Vagina (tissue), 2 donors: ENCODE measurements around the gene RAB22A. TPM values are rescaled to one million over a fixed set of nuclear protein-coding genes. Genes with fewer than 3 reads are reported as not detected.

Experiments
- DNase-seq, 2 donors: peaks; one replicate each; pipeline ENCODE4 v3.0.0-alpha.2; 2017; ENCODE audit errors: extremely low spot score in 2 of 2
- H3K27ac ChIP-seq: fragments of 200-600 bp; sonication (generic); one replicate; pipeline ENCODE4 v1.5.1; 2019
- H3K27me3 ChIP-seq: fragments of 200-600 bp; sonication (generic); one replicate; pipeline ENCODE4 v1.5.1; 2019
- H3K36me3 ChIP-seq, 2 donors: fragments of 200-600 bp; sonication (generic); one replicate each; pipeline ENCODE4 v1.5.1; 2017 to 2019
- H3K4me1 ChIP-seq: fragments of 200-600 bp; sonication (generic); one replicate; pipeline ENCODE4 v1.5.1; 2019
- H3K4me3 ChIP-seq, 2 donors: fragments of 200-600 bp; sonication (generic); 1 replicate in 1 of 2; 2 replicates in 1 of 2; pipeline ENCODE4 v1.5.1; 2016 to 2019
- H3K9me3 ChIP-seq: fragments of 200-600 bp; sonication (generic); one replicate; pipeline ENCODE4 v1.5.1; 2019
- POLR2A ChIP-seq, 2 donors: fragments of 450-650 bp; IDR thresholded peaks; one replicate each; pipeline ENCODE4 v1.6.1; 2017; ENCODE audit warnings: antibody characterized with exemption in 2 of 2, mild to moderate bottlenecking in 2 of 2, moderate library complexity in 2 of 2
- POLR2AphosphoS5 ChIP-seq, 2 donors: sonication (generic); formaldehyde crosslinking; IDR thresholded peaks; one replicate each; pipeline ENCODE4 v1.9.0; 2017; ENCODE audit warnings: antibody characterized with exemption in 2 of 2, mild to moderate bottlenecking in 2 of 2, low read depth in 1 of 2; ENCODE audit not compliant: insufficient read depth in 1 of 2
- intact Hi-C: fragments of 100-400 bp; cut with DNase I; formaldehyde crosslinking; loops from one replicate; pipeline ENCODE4 v1.15.1; 2023
- total RNA-seq: library from RNA; depleted of rRNA; stranded (reverse); fragments of >200 nt; gene quantifications from one replicate; pipeline ENCODE4 v1.2.3, GENCODE V29; 2016
- TF ChIP-seq, protein P1 (sequence below), 3 experiments: fragments of 450-650 bp in 2 of 3; fragments of 200-600 bp in 1 of 3; sonication (generic) in 1 of 3; IDR thresholded peaks; one replicate each; pipeline ENCODE4 v1.5.1; 2017 to 2019; ENCODE audit warnings: antibody characterized with exemption in 3 of 3, mild to moderate bottlenecking in 2 of 3, moderate library complexity in 2 of 3

RAB22A gene
- total RNA-seq, 1 donor from 2014 or later: 15.2 TPM

DNA sequence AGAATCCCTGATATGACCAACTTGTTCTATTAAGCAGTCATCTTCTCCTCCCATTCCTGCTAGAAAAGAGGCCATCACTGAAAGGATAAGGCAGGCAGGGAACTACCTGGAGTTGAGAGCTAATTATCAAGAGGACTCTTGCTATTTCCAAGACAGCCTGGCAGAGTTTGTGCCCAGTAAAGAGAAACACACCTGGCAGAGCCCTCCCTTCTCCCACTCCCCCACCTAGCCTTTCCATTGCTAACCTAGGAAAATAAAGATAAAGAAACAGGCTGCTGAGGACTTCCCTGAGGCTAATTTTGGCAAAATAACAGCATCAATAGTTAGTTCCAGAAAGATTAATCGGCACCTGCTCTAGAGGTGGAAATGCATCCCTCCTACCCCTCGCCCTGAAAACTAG lies 20.4 kb upstream of the RAB22A start:
- intact Hi-C loops: no loop called here
- TF ChIP-seq POLR2A (IDR thresholded peaks at IDR 0.05) (no peak), POLR2AphosphoS5 (IDR thresholded peaks at IDR 0.05; ENCODE audit: insufficient read depth in 1 of 2, low read depth in 1 of 2) (no peak)
- TF ChIP-seq, protein P1, sequence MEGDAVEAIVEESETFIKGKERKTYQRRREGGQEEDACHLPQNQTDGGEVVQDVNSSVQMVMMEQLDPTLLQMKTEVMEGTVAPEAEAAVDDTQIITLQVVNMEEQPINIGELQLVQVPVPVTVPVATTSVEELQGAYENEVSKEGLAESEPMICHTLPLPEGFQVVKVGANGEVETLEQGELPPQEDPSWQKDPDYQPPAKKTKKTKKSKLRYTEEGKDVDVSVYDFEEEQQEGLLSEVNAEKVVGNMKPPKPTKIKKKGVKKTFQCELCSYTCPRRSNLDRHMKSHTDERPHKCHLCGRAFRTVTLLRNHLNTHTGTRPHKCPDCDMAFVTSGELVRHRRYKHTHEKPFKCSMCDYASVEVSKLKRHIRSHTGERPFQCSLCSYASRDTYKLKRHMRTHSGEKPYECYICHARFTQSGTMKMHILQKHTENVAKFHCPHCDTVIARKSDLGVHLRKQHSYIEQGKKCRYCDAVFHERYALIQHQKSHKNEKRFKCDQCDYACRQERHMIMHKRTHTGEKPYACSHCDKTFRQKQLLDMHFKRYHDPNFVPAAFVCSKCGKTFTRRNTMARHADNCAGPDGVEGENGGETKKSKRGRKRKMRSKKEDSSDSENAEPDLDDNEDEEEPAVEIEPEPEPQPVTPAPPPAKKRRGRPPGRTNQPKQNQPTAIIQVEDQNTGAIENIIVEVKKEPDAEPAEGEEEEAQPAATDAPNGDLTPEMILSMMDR (IDR thresholded peaks at IDR 0.05): no peak
- Histone ChIP-seq H3K4me1 (no peaks in the 10 kb centered on the region), H3K9me3 (no peaks in the 10 kb centered on the region), H3K27ac (no peak overlapping the region), H3K36me3 (peaks cover 0 to 5% of the 10 kb centered on the region in 2 donors), H3K27me3 (no peaks in the 10 kb centered on the region), H3K4me3 (no peak overlapping the region)
- no peak for DNase-seq

DNA sequence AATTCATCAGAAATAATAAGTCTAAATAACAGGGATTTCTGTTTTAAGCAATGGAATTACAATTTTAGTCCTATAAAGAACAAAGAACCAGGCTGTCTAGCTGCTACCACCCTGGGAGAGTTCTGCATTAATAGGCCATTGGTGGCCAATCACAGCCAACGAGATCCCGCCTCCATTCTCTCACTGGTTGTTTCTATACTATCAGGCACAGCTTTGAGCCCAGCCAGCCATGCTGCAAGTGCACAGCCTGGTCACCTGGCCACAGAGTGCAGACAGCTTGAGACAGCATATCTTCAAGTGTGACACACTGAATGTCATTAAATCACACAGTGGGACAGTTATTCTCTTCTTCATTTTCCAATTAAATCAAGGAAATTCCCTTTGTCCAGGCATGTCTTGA lies 16.1 kb upstream of the RAB22A start:
- Histone ChIP-seq H3K9me3 (no peaks in the 10 kb centered on the region), H3K27ac (no peak overlapping the region), H3K4me1 (peaks cover 5% of the 10 kb centered on the region), H3K27me3 (no peaks in the 10 kb centered on the region), H3K36me3 (no peaks in the 10 kb centered on the region), H3K4me3 (no peak overlapping the region)
- TF ChIP-seq POLR2AphosphoS5 (IDR thresholded peaks at IDR 0.05; ENCODE audit: insufficient read depth in 1 of 2, low read depth in 1 of 2) (no peak), POLR2A (IDR thresholded peaks at IDR 0.05) (no peak)
- intact Hi-C loops: no loop called here
- no peak for DNase-seq

DNA sequence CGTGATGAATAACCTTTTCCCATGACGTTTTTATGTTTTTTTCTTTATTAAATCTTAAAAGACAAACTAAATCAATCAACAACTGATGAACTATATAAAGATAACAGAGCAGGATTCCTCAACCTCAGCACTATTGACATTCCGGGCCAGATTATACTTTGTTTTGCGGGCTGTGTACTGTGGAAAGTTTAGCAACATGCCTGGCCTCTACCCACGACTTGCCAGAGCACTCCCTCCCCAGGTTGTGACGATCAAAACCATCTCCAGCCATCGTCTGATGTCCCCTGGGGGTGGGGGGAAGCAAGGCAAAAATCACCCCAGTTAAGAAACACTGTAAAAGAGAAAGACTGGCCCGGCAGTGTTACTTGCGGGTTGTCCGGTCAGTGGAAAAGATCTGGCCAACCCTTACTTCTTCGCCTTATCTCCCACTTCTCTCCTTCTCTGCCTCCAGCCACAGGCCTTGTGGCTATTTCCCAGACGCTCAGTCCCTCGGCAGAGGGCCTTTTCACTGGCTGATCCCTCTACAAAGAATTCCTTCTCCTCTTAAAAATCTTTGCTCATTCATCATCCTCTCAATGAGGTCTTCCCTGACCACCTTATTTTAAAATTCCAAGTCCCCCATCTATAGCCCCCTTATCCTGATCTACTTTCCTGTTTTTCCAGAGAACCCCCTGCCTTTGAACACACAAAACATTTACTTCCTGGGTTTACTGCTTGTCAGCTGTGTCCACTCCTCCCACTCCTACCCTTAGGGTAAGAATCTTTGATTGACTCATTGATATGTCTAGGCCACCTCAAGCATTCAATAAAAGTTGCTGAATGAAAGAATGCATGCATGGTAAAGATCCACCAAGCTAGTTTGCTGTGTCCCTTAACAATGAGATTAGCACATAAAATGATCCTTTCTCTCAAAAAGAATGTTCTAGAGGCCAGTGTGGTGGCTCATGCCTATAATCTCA lies 14.7 kb upstream of the RAB22A start:
- no peak for DNase-seq
- Histone ChIP-seq H3K4me3 (no peak overlapping the region), H3K36me3 (no peaks in the 10 kb centered on the region), H3K27me3 (no peaks in the 10 kb centered on the region), H3K4me1 (peaks cover 5% of the 10 kb centered on the region), H3K27ac (no peak overlapping the region), H3K9me3 (no peaks in the 10 kb centered on the region)
- intact Hi-C loops: no loop called here
- no peak for TF ChIP-seq POLR2A (IDR thresholded peaks at IDR 0.05)
- no peak for TF ChIP-seq POLR2AphosphoS5 (IDR thresholded peaks at IDR 0.05; ENCODE audit: insufficient read depth in 1 of 2, low read depth in 1 of 2)
- TF ChIP-seq, protein P1 (IDR thresholded peaks at IDR 0.05): no peak

DNA sequence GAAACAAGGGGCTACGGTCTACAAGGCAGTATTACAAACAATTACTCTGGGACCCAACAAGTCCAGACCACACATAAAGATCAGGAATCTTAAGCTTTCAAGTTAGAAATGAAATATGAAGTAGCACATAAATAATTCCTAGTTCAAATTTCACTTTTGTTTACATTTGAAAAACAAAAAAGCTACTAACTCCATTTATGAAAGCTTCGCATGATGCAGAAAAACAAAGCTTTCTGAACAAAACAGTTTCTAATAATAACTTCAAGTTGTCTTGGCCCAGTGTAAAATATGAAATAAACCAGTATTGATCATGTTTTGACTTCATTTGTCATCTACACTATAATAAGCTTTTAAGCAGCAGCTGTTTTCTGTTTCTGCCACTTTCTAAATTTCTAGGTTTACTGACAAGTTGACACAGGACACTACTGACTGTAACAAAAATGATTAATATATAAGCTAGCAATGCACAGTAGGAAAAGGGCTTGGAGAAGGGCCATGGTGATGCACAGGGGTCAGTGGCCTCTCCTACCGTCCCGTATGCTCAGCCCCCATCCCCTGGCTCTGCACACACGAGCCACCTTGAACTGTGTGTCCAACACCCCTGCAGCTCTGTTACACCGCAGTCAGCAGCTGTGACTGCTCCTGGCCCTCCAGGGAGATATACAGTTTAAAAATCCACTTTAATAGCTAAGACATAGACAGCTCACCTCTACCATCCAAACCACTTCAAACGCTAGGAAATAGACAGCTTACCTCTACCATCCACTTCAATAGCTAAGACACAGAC lies 13.3 kb upstream of the RAB22A start:
- Histone ChIP-seq H3K4me3 (no peak overlapping the region), H3K27me3 (no peaks in the 10 kb centered on the region)
- intact Hi-C loops: no loop called here

DNA sequence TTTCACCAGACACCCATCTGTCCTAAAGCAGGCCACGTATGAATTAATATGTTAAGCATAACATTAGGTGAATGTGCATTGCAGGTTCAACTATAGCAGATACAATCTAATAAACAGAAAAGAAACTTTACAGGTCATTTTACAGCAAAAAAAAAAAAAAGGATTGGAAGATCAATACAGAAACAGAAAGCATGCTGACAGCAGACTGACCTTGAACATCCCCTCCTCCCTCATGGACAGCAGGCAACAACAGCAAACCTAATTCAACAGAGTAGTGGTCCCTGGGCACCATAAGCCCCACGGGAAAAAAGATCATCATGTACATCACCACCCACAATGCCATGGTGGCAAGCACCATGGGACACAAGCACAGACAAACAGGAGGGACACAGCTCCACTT lies 12.1 kb upstream of the RAB22A start:
- DNase-seq: no peak
- H3K4me3 ChIP-seq: no peak overlapping the region
- peaks cover 5% of the 10 kb centered on the region for H3K4me1 ChIP-seq
- H3K36me3 ChIP-seq: no peaks in the 10 kb centered on the region
- H3K27ac ChIP-seq: no peak overlapping the region
- no peaks in the 10 kb centered on the region for H3K9me3 ChIP-seq
- TF ChIP-seq POLR2A (IDR thresholded peaks at IDR 0.05) (no peak), POLR2AphosphoS5 (IDR thresholded peaks at IDR 0.05; ENCODE audit: insufficient read depth in 1 of 2, low read depth in 1 of 2) (no peak)
- TF ChIP-seq, protein P1 (IDR thresholded peaks at IDR 0.05): no peak
- H3K27me3 ChIP-seq: no peaks in the 10 kb centered on the region
- intact Hi-C loops: no loop called here

More for the DNA sequence above, 13.3 kb upstream of the RAB22A start:
- no peak overlapping the region for H3K27ac ChIP-seq
- TF ChIP-seq POLR2AphosphoS5 (IDR thresholded peaks at IDR 0.05; ENCODE audit: insufficient read depth in 1 of 2, low read depth in 1 of 2) (no peak), POLR2A (IDR thresholded peaks at IDR 0.05) (no peak)
- TF ChIP-seq, protein P1 (IDR thresholded peaks at IDR 0.05): no peak
- no peaks in the 10 kb centered on the region for H3K9me3 ChIP-seq
- H3K4me1 ChIP-seq: peaks cover 5% of the 10 kb centered on the region
- DNase-seq: no peak
- no peaks in the 10 kb centered on the region for H3K36me3 ChIP-seq
